ENCODE measurements around the gene PRMT5. TPM values are rescaled to one million over a fixed set of nuclear protein-coding genes. Genes with fewer than 3 reads are reported as not detected.
A peak's percentile ranks its signal among the peaks of the same experiment; 100 is the strongest.

Gene PRMT5
- total RNA-seq, 2 experiments from 2014 or later: 55.5 to 64.9 TPM

GRCh38 chr14:22896356-22896755 lies 32.8 kb downstream of the PRMT5 start:
- Mint-ChIP-seq H3K36me3 (ENCODE audit: low read depth) (peaks cover 18% of the 10 kb centered on the region), H3K27ac (no peak overlapping the region), H3K4me3 (no peak overlapping the region), H3K9me3 (ENCODE audit: insufficient read depth) (no peaks in the 10 kb centered on the region), H3K4me1 (ENCODE audit: low read depth) (peaks cover 11% of the 10 kb centered on the region), H3K27me3 (ENCODE audit: low read depth) (no peaks in the 10 kb centered on the region)
- CTCF ChIA-PET: interaction anchor here (0.9 to 2.5 kb wide), 10 partner anchors 11 to 326 kb away, joined by 3 to 15 read pairs (median 6); no protein-coding TSS in a partner anchor
- ATAC-seq (no peak), DNase-seq (no peak)
- POLR2A ChIA-PET: interaction anchor here (1.1 to 1.5 kb wide), 2 partner anchors 23 to 25 kb away, joined by 4 to 6 read pairs; partner anchors contain the start of genes LRP10 and RBM23

- CTCF ChIA-PET: interaction anchor here (1.0 to 2.5 kb wide), 7 partner anchors 10 to 310 kb away, joined by 3 to 15 read pairs (median 6); no protein-coding TSS in a partner anchor
- ATAC-seq (no peak), DNase-seq (no peak)
- Mint-ChIP-seq H3K27me3 (ENCODE audit: low read depth) (no peaks in the 10 kb centered on the region), H3K4me3 (no peak overlapping the region), H3K4me1 (ENCODE audit: low read depth) (peaks cover 2% of the 10 kb centered on the region), H3K27ac (no peak overlapping the region), H3K36me3 (ENCODE audit: low read depth) (peaks cover 14% of the 10 kb centered on the region), H3K9me3 (ENCODE audit: insufficient read depth) (no peaks in the 10 kb centered on the region)
- POLR2A ChIA-PET: interaction anchor here (0.8 to 1.5 kb wide), 3 partner anchors 12 to 24 kb away, joined by 3 to 6 read pairs (median 4); partner anchors contain the start of genes LRP10, RBM23 and REM2
Observed at GRCh38 chr14:22895402-22895801, 33.8 kb downstream of the PRMT5 start.

DNA sequence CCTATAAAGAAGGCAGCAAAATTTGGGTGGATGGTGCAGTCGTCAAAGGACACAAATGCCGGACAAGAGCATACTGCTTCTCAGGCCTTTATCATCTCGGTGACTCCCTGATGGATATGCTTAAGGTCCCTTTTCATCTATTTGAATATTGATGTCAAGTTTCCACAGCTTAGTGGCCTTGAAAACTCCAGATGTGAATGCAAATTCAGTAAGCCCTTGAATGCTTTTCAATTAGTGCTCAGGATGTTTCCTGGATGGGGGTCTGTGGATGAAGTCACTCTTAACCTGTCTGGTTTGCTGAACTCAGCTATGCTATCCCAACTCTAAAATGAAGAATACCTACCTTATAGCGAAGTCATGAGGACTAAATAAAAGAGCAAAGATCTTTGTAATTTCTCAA lies 35.5 kb downstream of the PRMT5 start:
- H3K4me3 Mint-ChIP-seq: no peak overlapping the region
- H3K4me1 Mint-ChIP-seq (ENCODE audit: low read depth): peaks cover 2% of the 10 kb centered on the region
- H3K36me3 Mint-ChIP-seq (ENCODE audit: low read depth): peaks cover 10% of the 10 kb centered on the region
- DNase-seq (no peak), ATAC-seq (no peak)
- CTCF ChIA-PET: interaction anchor here (0.8 to 1.0 kb wide), 3 partner anchors 22 to 93 kb away, joined by 3 read pairs; no protein-coding TSS in a partner anchor
- H3K9me3 Mint-ChIP-seq (ENCODE audit: insufficient read depth): no peaks in the 10 kb centered on the region
- H3K27ac Mint-ChIP-seq: no peak overlapping the region
- POLR2A ChIA-PET: interaction anchor here (1.1 kb wide), 1 partner anchor 35 kb away, joined by 3 read pairs; the partner anchor contains the start of gene PRMT5
- peaks cover 7% of the 10 kb centered on the region for H3K27me3 Mint-ChIP-seq (ENCODE audit: low read depth)

DNA sequence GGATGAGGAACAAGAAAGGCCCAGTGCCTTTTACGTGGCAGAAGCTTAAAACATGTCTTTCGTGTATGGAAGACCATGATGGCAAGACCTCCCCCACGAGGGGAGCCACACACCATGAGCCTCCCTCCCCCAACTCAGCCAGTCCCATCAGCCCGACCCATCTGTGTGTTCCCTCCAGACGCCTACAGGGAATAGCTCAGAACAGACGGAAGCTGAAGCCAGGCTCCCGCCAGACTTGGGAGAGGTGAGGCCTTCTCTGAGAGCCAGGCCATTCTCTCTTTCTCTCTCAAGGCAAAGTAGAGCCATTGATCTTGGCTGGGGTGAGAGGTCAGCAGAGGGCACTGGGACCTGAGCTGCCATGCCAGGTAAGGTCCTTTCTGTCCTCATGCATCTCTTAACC lies 36.7 kb downstream of the PRMT5 start:
- H3K4me3 Mint-ChIP-seq: no peak overlapping the region

GRCh38 chr14:22890416-22890815 lies 38.8 kb downstream of the PRMT5 start:
- Mint-ChIP-seq H3K36me3 (ENCODE audit: low read depth) (peaks cover 5% of the 10 kb centered on the region), H3K9me3 (ENCODE audit: insufficient read depth) (no peaks in the 10 kb centered on the region), H3K27ac (no peak overlapping the region), H3K27me3 (ENCODE audit: low read depth) (peaks cover 12% of the 10 kb centered on the region), H3K4me3 (no peak overlapping the region), H3K4me1 (ENCODE audit: low read depth) (peaks cover 29% of the 10 kb centered on the region)
- POLR2A ChIA-PET: interaction anchor here (0.6 to 1.5 kb wide), 4 partner anchors 8 to 225 kb away, joined by 3 to 6 read pairs (median 3); partner anchors contain the start of gene RBM23
- DNase-seq: no peak
- CTCF ChIA-PET: interaction anchor here (0.9 to 11.0 kb wide), 7 partner anchors 11 to 178 kb away, joined by 3 to 152 read pairs (median 4); partner anchors contain the start of genes LRP10 and PRMT5
- ATAC-seq: no peak

More for the DNA sequence above, 36.7 kb downstream of the PRMT5 start:
- Mint-ChIP-seq H3K4me1 (ENCODE audit: low read depth) (peaks cover 13% of the 10 kb centered on the region), H3K36me3 (ENCODE audit: low read depth) (peaks cover 5% of the 10 kb centered on the region), H3K27me3 (ENCODE audit: low read depth) (peaks cover 7% of the 10 kb centered on the region), H3K9me3 (ENCODE audit: insufficient read depth) (no peaks in the 10 kb centered on the region), H3K27ac (no peak overlapping the region)
- ATAC-seq (no peak), DNase-seq (no peak)
- ChIA-PET POLR2A (no interaction called here), CTCF (interaction anchor here (1.3 kb wide), 1 partner anchor 20 kb away, joined by 3 read pairs; no protein-coding TSS in a partner anchor)

DNA sequence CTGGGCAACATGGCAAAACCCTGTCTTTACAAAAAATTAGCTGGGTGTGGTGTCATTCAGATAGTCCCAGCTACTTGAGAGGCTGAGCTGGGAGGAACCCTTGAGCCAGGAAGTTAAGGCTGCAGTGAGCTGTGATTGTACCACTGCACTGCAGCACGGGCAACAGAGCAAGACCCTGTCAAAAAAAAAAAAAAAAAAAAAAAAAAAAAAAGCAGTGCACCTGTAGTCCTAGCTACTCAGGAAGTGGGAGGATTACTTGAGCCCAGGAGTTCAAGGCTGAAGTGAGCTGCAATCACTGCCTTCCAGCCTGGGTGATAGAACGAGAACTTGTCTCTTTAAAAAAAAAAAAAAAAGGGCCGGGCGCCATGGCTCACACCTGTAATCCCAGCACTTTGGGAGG lies 40.5 kb downstream of the PRMT5 start:
- ChIA-PET CTCF (interaction anchor here (0.7 to 11.0 kb wide), 7 partner anchors 13 to 332 kb away, joined by 3 to 152 read pairs (median 5); partner anchors contain the start of gene LRP10), POLR2A (interaction anchor here (0.6 to 1.7 kb wide), 3 partner anchors 16 to 122 kb away, joined by 3 to 5 read pairs (median 3); partner anchors contain the start of gene OXA1L)
- DNase-seq (no peak), ATAC-seq (no peak)
- Mint-ChIP-seq H3K36me3 (ENCODE audit: low read depth) (peaks cover 4% of the 10 kb centered on the region), H3K27ac (no peak overlapping the region), H3K9me3 (ENCODE audit: insufficient read depth) (no peaks in the 10 kb centered on the region), H3K4me3 (no peak overlapping the region), H3K27me3 (ENCODE audit: low read depth) (peaks cover 24% of the 10 kb centered on the region), H3K4me1 (ENCODE audit: low read depth) (peaks cover 31% of the 10 kb centered on the region)

DNA sequence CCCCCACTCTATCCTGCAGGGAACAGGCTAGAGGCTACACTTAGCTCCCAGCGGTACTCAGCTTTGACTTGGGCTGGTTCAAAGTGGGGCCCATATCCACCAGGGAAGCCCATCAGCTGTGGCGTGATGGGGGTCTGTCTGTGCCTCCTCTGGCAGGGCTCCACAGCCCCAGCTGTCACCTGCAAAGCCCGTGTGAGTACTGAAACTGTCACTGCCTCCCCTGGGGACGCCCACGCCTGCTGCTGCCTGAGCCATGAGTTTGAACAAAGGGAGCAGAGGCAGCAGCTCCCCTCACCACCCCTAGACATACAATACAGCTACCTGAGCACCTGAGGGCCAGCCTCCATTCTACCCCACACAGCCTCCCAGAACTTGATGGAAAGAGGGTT lies 41.2 kb downstream of the PRMT5 start:
- Mint-ChIP-seq H3K27ac (no peak overlapping the region), H3K36me3 (ENCODE audit: low read depth) (peaks cover 4% of the 10 kb centered on the region)
- POLR2A ChIA-PET: interaction anchor here (0.6 to 1.7 kb wide), 4 partner anchors 15 to 122 kb away, joined by 3 to 5 read pairs (median 3); partner anchors contain the start of gene OXA1L

DNA sequence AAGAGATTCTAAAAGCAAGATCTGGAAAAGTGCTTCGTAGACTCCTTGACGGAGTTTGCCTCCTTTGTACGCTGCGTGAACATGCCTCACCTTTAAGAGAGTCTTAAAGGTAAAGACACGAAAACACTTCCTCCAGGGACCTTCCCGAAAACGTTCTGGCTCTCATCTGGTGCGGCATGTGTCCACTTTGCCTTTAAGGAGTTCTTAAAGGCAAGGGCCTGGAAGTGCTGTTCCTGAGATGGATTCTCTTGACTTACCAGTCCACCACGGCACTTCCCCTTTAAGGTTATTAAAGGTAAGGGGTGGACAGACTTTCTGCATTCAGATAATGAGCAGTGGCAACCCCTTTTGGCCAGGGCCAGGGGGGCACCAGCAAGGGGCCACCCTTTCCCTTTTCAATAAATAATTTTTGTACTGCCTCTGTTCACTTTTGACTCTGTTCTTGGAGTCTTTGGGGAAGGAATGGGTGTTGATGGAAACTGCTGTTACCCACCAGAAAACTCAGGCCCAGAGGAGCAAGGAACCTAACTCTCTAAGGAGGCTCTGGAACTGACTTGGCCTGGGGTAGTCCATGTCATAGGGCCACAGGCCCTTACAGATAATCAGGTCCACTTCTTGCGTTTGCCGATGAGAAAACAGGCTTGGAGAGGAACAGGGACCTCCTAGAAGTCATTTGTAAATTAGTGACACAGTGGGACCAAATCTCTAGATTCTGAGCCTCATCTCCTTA lies 41.8 kb downstream of the PRMT5 start:
- Mint-ChIP-seq H3K27ac (peak overlapping the region; percentile 75), H3K27me3 (ENCODE audit: low read depth) (peaks cover 32% of the 10 kb centered on the region), H3K4me3 (peak overlapping the region; percentile 75), H3K36me3 (ENCODE audit: low read depth) (peaks cover 4% of the 10 kb centered on the region), H3K4me1 (ENCODE audit: low read depth) (peaks cover 31% of the 10 kb centered on the region), H3K9me3 (ENCODE audit: insufficient read depth) (no peaks in the 10 kb centered on the region)
- peak; percentile 3 for ATAC-seq
- CTCF ChIA-PET: interaction anchor here (0.9 to 11.0 kb wide), 13 partner anchors 12 to 331 kb away, joined by 3 to 152 read pairs (median 4); partner anchors contain the start of genes ABHD4, DAD1 and LRP10
- no peak for DNase-seq
- POLR2A ChIA-PET: interaction anchor here (0.7 to 1.2 kb wide), 2 partner anchors 30 to 33 kb away, joined by 3 read pairs; no protein-coding TSS in a partner anchor

More for the DNA sequence above, 41.2 kb downstream of the PRMT5 start:
- Mint-ChIP-seq H3K9me3 (ENCODE audit: insufficient read depth) (no peaks in the 10 kb centered on the region), H3K4me1 (ENCODE audit: low read depth) (peaks cover 31% of the 10 kb centered on the region), H3K4me3 (no peak overlapping the region), H3K27me3 (ENCODE audit: low read depth) (peaks cover 29% of the 10 kb centered on the region)
- DNase-seq (no peak), ATAC-seq (no peak)
- CTCF ChIA-PET: interaction anchor here (1.2 to 11.0 kb wide), 7 partner anchors 14 to 331 kb away, joined by 3 to 152 read pairs (median 5); partner anchors contain the start of gene LRP10

DNA sequence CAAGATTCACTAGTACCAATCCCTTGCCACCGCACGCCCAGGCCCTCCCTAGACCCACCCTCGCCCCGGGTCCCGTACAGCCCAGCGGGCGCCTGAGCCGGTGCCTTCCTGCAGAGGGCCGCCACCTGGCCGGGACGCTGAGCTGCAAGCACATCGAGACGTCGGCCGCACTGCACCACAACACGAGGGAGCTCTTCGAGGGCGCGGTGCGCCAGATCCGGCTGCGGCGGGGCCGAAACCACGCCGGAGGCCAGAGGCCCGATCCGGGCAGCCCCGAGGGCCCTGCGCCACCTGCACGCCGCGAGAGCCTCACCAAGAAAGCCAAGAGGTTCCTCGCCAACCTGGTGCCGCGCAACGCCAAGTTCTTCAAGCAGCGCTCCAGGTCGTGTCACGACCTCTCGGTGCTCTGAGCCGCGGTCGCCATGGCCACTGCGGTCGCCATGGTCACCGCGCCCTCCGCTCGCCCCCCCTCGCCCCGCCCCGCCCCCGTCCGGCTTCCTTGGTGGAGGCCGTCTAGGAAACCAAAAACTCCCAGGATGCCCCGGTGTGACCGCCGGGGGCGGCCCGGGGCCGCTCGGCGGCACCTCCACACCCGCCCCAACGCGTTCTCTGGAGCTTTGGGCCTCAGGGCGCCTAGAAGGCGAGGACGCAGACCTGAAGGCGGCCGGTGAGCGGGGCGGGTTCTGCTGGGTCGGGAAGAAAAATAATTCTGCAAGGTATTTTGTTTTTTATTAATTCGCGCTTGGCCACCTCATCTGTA lies 42.5 kb downstream of the PRMT5 start:
- H3K4me3 Mint-ChIP-seq: peak overlapping the region; percentile 75
- peak overlapping the region; percentile 75 for H3K27ac Mint-ChIP-seq
- peak; percentile 78 for DNase-seq
- POLR2A ChIA-PET: interaction anchor here (1.0 kb wide), 2 partner anchors 14 to 15 kb away, joined by 3 to 7 read pairs; partner anchors contain the start of gene LRP10
- H3K36me3 Mint-ChIP-seq (ENCODE audit: low read depth): peaks cover 4% of the 10 kb centered on the region
- CTCF ChIA-PET: interaction anchor here (0.6 to 11.0 kb wide), 13 partner anchors 13 to 317 kb away, joined by 3 to 152 read pairs (median 4); partner anchors contain the start of genes ABHD4, DAD1, HAUS4 and LRP10
- H3K27me3 Mint-ChIP-seq (ENCODE audit: low read depth): peaks cover 36% of the 10 kb centered on the region
- no peaks in the 10 kb centered on the region for H3K9me3 Mint-ChIP-seq (ENCODE audit: insufficient read depth)
- ATAC-seq: peak; percentile 88
- peaks cover 31% of the 10 kb centered on the region for H3K4me1 Mint-ChIP-seq (ENCODE audit: low read depth)

- ChIA-PET POLR2A (interaction anchor here (0.7 to 1.0 kb wide), 3 partner anchors 13 to 34 kb away, joined by 3 to 7 read pairs (median 4); partner anchors contain the start of gene LRP10), CTCF (interaction anchor here (0.7 to 11.0 kb wide), 10 partner anchors 10 to 316 kb away, joined by 3 to 152 read pairs (median 6); partner anchors contain the start of genes ABHD4 and LRP10)
- peaks cover 4% of the 10 kb centered on the region for H3K36me3 Mint-ChIP-seq (ENCODE audit: low read depth)
- DNase-seq (no peak), ATAC-seq (no peak)
- peaks cover 37% of the 10 kb centered on the region for H3K27me3 Mint-ChIP-seq (ENCODE audit: low read depth)
- peak overlapping the region; percentile 42 for H3K4me3 Mint-ChIP-seq
- H3K9me3 Mint-ChIP-seq (ENCODE audit: insufficient read depth): no peaks in the 10 kb centered on the region
- H3K4me1 Mint-ChIP-seq (ENCODE audit: low read depth): peaks cover 31% of the 10 kb centered on the region
- peak overlapping the region; percentile 17 for H3K27ac Mint-ChIP-seq
Observed at GRCh38 chr14:22885975-22886374, 43.2 kb downstream of the PRMT5 start.
